Embryonic facial prominence (tissue), 1 donor: Measurements from ENCODE around the gene SUCLG2.
"Not testable (repeated sequence)": the region's sequence is repeated elsewhere in the genome, so short reads cannot be mapped to it uniquely, and the experiment has no call there.

Source experiments
- DNase-seq: peaks from one replicate; pipeline ENCODE4 v3.0.0-alpha.2; 2016; ENCODE audit errors: extremely low spot score

Gene SUCLG2

GRCh38 chr3:67610458-67610857 lies 44.0 kb downstream of the SUCLG2 start:
- no peak for DNase-seq

GRCh38 chr3:67609709-67610108 lies 44.7 kb downstream of the SUCLG2 start:
- DNase-seq = no peak

GRCh38 chr3:67608034-67608433 lies 46.4 kb downstream of the SUCLG2 start:
- no peak for DNase-seq

GRCh38 chr3:67605377-67605776 lies 49.0 kb downstream of the SUCLG2 start:
- no peak for DNase-seq

- DNase-seq = no peak
Measured at GRCh38 chr3:67602816-67603215, 51.6 kb downstream of the SUCLG2 start.

GRCh38 chr3:67601919-67602608 lies 52.3 kb downstream of the SUCLG2 start:
- DNase-seq = no peak

GRCh38 chr3:67601385-67601784 lies 53.0 kb downstream of the SUCLG2 start:
- DNase-seq = no peak

GRCh38 chr3:67599821-67600220 lies 54.6 kb downstream of the SUCLG2 start:
- DNase-seq = no peak

GRCh38 chr3:67598814-67599556 lies 55.4 kb downstream of the SUCLG2 start:
- DNase-seq = no peak

- DNase-seq = no peak
Measured at GRCh38 chr3:67595424-67595823, 59.0 kb downstream of the SUCLG2 start.

- DNase-seq = no peak
Measured at GRCh38 chr3:67593761-67594234, 60.6 kb downstream of the SUCLG2 start.

GRCh38 chr3:67592057-67592456 lies 62.4 kb downstream of the SUCLG2 start:
- DNase-seq = no peak

GRCh38 chr3:67587811-67588210 lies 66.6 kb downstream of the SUCLG2 start:
- DNase-seq = no peak

GRCh38 chr3:67587301-67587700 lies 67.1 kb downstream of the SUCLG2 start:
- no peak for DNase-seq

GRCh38 chr3:67584608-67585007 lies 69.8 kb downstream of the SUCLG2 start:
- not testable (repeated sequence) for DNase-seq

GRCh38 chr3:67580430-67581000 lies 73.9 kb downstream of the SUCLG2 start:
- DNase-seq = no peak

GRCh38 chr3:67578416-67578815 lies 76.0 kb downstream of the SUCLG2 start:
- DNase-seq = no peak

- DNase-seq = no peak
Measured at GRCh38 chr3:67576441-67576840, 78.0 kb downstream of the SUCLG2 start.

GRCh38 chr3:67569324-67569723 lies 85.1 kb downstream of the SUCLG2 start:
- DNase-seq = no peak

- DNase-seq = no peak
Measured at GRCh38 chr3:67567893-67568292, 86.5 kb downstream of the SUCLG2 start.

GRCh38 chr3:67564973-67565372 lies 89.4 kb downstream of the SUCLG2 start:
- no peak for DNase-seq

- no peak for DNase-seq
Measured at GRCh38 chr3:67564008-67564407, 90.4 kb downstream of the SUCLG2 start.
